Endothelial cell (in vitro differentiated cells): ENCODE data around the gene ADCY9. TPM values are rescaled to one million over a fixed set of nuclear protein-coding genes. Genes with fewer than 3 reads are reported as not detected.

Source experiments
- DNase-seq: peaks from one replicate; pipeline ENCODE4 v3.0.0; 2021; ENCODE audit warnings: low spot score
- H3K27ac Mint-ChIP-seq: one replicate; pipeline ENCODE4 v1.8.0; 2021; ENCODE audit warnings: mixed read lengths, inconsistent platforms; ENCODE audit not compliant: unreplicated experiment
- H3K27me3 Mint-ChIP-seq: one replicate; pipeline ENCODE4 v1.8.0; 2021; ENCODE audit warnings: mild to moderate bottlenecking, moderate library complexity, mixed read lengths, inconsistent platforms; ENCODE audit not compliant: unreplicated experiment
- H3K36me3 Mint-ChIP-seq: one replicate; pipeline ENCODE4 v1.8.0; 2021; ENCODE audit warnings: mild to moderate bottlenecking, low read depth, mixed read lengths, inconsistent platforms; ENCODE audit not compliant: unreplicated experiment
- H3K4me1 Mint-ChIP-seq: one replicate; pipeline ENCODE4 v1.8.0; 2021; ENCODE audit warnings: mild to moderate bottlenecking, mixed read lengths, inconsistent platforms; ENCODE audit not compliant: unreplicated experiment
- H3K4me3 Mint-ChIP-seq: one replicate; pipeline ENCODE4 v1.8.0; 2021; ENCODE audit warnings: mild to moderate bottlenecking, mixed read lengths, inconsistent platforms; ENCODE audit not compliant: unreplicated experiment
- H3K9me3 Mint-ChIP-seq: one replicate; pipeline ENCODE4 v1.8.0; 2021; ENCODE audit warnings: mixed read lengths, inconsistent platforms; ENCODE audit not compliant: unreplicated experiment
- CTCF ChIP-seq: fragments of 200-600 bp; sonication (generic); IDR thresholded peaks from one replicate; pipeline ENCODE4 v1.5.0; 2021; ENCODE audit warnings: antibody characterized with exemption; ENCODE audit not compliant: unreplicated experiment
- total RNA-seq: library from RNA; stranded (reverse); fragmentation: NEBNext Ultra II Directional; extraction: Animal tissue kit (Norgen Biotek cat#: 25700); gene quantifications from one replicate; pipeline ENCODE4 v1.2.1, GENCODE V29; 2021; ENCODE audit not compliant: unreplicated experiment

The ADCY9 gene
- total RNA-seq, 1 donor from 2014 or later: 3.3 TPM

GRCh38 chr16:3983081-3983520, 133.1 kb downstream of the ADCY9 start:
- no peaks in the 10 kb centered on the region for H3K36me3 Mint-ChIP-seq
- no peaks in the 10 kb centered on the region for H3K27me3 Mint-ChIP-seq
- TF ChIP-seq CTCF: peak; percentile 28
- H3K4me1 Mint-ChIP-seq: peaks cover 3% of the 10 kb centered on the region
- no peak overlapping the region for H3K4me3 Mint-ChIP-seq
- DNase-seq: peak; percentile 72
- H3K27ac Mint-ChIP-seq: no peak overlapping the region
- no peaks in the 10 kb centered on the region for H3K9me3 Mint-ChIP-seq

GRCh38 chr16:3982216-3982615, 134.0 kb downstream of the ADCY9 start:
- H3K4me3 Mint-ChIP-seq: no peak overlapping the region
- no peaks in the 10 kb centered on the region for H3K9me3 Mint-ChIP-seq
- no peak overlapping the region for H3K27ac Mint-ChIP-seq
- TF ChIP-seq CTCF: no peak
- no peaks in the 10 kb centered on the region for H3K36me3 Mint-ChIP-seq
- H3K4me1 Mint-ChIP-seq: no peaks in the 10 kb centered on the region
- no peak for DNase-seq
- peaks cover 1% of the 10 kb centered on the region for H3K27me3 Mint-ChIP-seq

- Mint-ChIP-seq H3K27ac (no peak overlapping the region), H3K4me1 (no peaks in the 10 kb centered on the region), H3K9me3 (no peaks in the 10 kb centered on the region), H3K36me3 (peaks cover 3% of the 10 kb centered on the region), H3K4me3 (no peak overlapping the region), H3K27me3 (peaks cover 3% of the 10 kb centered on the region)
- no peak for TF ChIP-seq CTCF
- no peak for DNase-seq
Observed at GRCh38 chr16:3980253-3981111, 135.8 kb downstream of the ADCY9 start.

- H3K4me1 Mint-ChIP-seq: no peaks in the 10 kb centered on the region
- peaks cover 3% of the 10 kb centered on the region for H3K36me3 Mint-ChIP-seq
- TF ChIP-seq CTCF: no peak
- no peaks in the 10 kb centered on the region for H3K9me3 Mint-ChIP-seq
- no peak for DNase-seq
- no peak overlapping the region for H3K4me3 Mint-ChIP-seq
- H3K27ac Mint-ChIP-seq: no peak overlapping the region
- H3K27me3 Mint-ChIP-seq: peaks cover 3% of the 10 kb centered on the region
Observed at GRCh38 chr16:3979518-3979917, 136.7 kb downstream of the ADCY9 start.

GRCh38 chr16:3979070-3979469, 137.2 kb downstream of the ADCY9 start:
- no peak overlapping the region for H3K4me3 Mint-ChIP-seq
- no peaks in the 10 kb centered on the region for H3K4me1 Mint-ChIP-seq
- peaks cover 3% of the 10 kb centered on the region for H3K27me3 Mint-ChIP-seq
- no peak overlapping the region for H3K27ac Mint-ChIP-seq
- DNase-seq: no peak
- H3K36me3 Mint-ChIP-seq: peaks cover 3% of the 10 kb centered on the region
- TF ChIP-seq CTCF: no peak
- H3K9me3 Mint-ChIP-seq: no peaks in the 10 kb centered on the region
